ENCODE results near the gene CT47C1. TPM values are rescaled to one million over a fixed set of nuclear protein-coding genes. Genes with fewer than 3 reads are reported as not detected.

The CT47C1 gene
- total and polyA plus RNA-seq, 2 of the 8 experiments (the other 6 are each of a cell fraction or from before 2014, with no cell fraction given) = not detected

- Histone ChIP-seq H2BK20ac (ENCODE audit: low read length) (no peak overlapping the region), H3K27ac (ENCODE audit: low read depth, low read length) (no peak overlapping the region), H2AK5ac (ENCODE audit: low read depth, low read length) (no peak overlapping the region), H2BK5ac (ENCODE audit: low read depth, low read length) (no peak overlapping the region), H3K36me3 (ENCODE audit: control insufficient read depth in 2 of 4, insufficient read depth in 4 of 4, low read length in 3 of 4) (no peaks in the 10 kb centered on the region), H3K27me3 (replicated peaks in 1 of 4; ENCODE audit: control insufficient read depth in 3 of 4, extremely low read depth in 1 of 4, insufficient read depth in 3 of 4, low read length in 3 of 4) (no peaks in the 10 kb centered on the region), H2AFZ (ENCODE audit: low read length) (no peak overlapping the region), H3K14ac (ENCODE audit: insufficient read length) (no peak overlapping the region), H3K9me3 (ENCODE audit: insufficient read depth in 2 of 2, low read depth in 1 of 2, low read length in 1 of 2) (no peaks in the 10 kb centered on the region), H2BK12ac (ENCODE audit: low read depth, low read length) (no peak overlapping the region), H3K18ac (ENCODE audit: extremely low read depth, low read length) (no peak overlapping the region), H3K23ac (ENCODE audit: insufficient read length) (no peak overlapping the region), H4K20me1 (replicated peaks in 1 of 2; ENCODE audit: control insufficient read depth in 1 of 2, insufficient read depth in 2 of 2, low read length in 2 of 2) (no peaks in the 10 kb centered on the region), H3K9ac (replicated peaks in 1 of 4; ENCODE audit: extremely low read depth in 1 of 4, low read depth in 3 of 4, low read length in 3 of 4) (no peak overlapping the region), H3K56ac (replicated peaks; ENCODE audit: insufficient read length, low read depth, low read length) (no peak overlapping the region), H2BK120ac (replicated peaks; ENCODE audit: low read depth, low read length) (no peak overlapping the region), H3K4ac (replicated peaks; ENCODE audit: insufficient read length, low read depth, low read length) (no peak overlapping the region), H3K4me3 (ENCODE audit: extremely low read depth in 1 of 4, insufficient read depth in 2 of 4, low read depth in 3 of 4, low read length in 4 of 4) (no peak overlapping the region), H3K23me2 (ENCODE audit: low read depth, low read length) (no peaks in the 10 kb centered on the region), H3K4me2 (ENCODE audit: insufficient read depth in 1 of 2, low read depth in 2 of 2, low read length in 2 of 2) (no peak overlapping the region), H3K79me2 (ENCODE audit: control insufficient read depth in 1 of 2, insufficient read depth in 2 of 2, low read length in 2 of 2) (no peaks in the 10 kb centered on the region), H3K4me1 (replicated peaks in 1 of 4; ENCODE audit: control insufficient read depth in 3 of 4, insufficient read depth in 4 of 4, low read length in 3 of 4) (no peaks in the 10 kb centered on the region), H2BK15ac (ENCODE audit: low read length) (no peak overlapping the region), H3K79me1 (ENCODE audit: low read depth, low read length) (no peaks in the 10 kb centered on the region), H4K91ac (replicated peaks; ENCODE audit: insufficient read length, low read length) (no peak overlapping the region), H4K8ac (ENCODE audit: extremely low read depth, insufficient read depth, low read length) (no peak overlapping the region), H4K5ac (ENCODE audit: insufficient read length, low read depth, low read length) (no peak overlapping the region)
- no peak for DNase-seq (ENCODE audit: low read depth in 1 of 2, low spot score in 2 of 2)
- WGBS, 2 experiments (ENCODE audit: extremely low coverage in 1 of 2, insufficient coverage in 1 of 2, insufficient read length in 1 of 2, insufficient replicate concordance in 2 of 2, low coverage in 1 of 2, low lambda C conversion rate in 2 of 2, missing lambda C conversion rate in 1 of 2) = 86% methylated on average over 1 of the region's 1 CpG; no CpG with 5 or more reads in 1 of the 2 experiments
- no peak for FAIRE-seq
- ChIA-PET POLR2A (ENCODE audit: partially characterized antibody) (no interaction called here), CTCF (ENCODE audit: partially characterized antibody) (interaction anchor here (1.2 kb wide), 1 partner anchor 222 kb away, joined by 5 read pairs; no protein-coding TSS in a partner anchor)
- TF ChIP-seq POLR2AphosphoS5 (IDR thresholded peaks at IDR 0.05; ENCODE audit: low read depth, low read length) (no peak), E2F6 (IDR thresholded peaks at IDR 0.05) (no peak), NANOG (IDR thresholded peaks at IDR 0.05; ENCODE audit: insufficient read depth, low read depth, low read length, poor library complexity, severe bottlenecking) (no peak)
Measured at GRCh38 chrX:119069762-119070161, 3.0 kb upstream of the CT47C1 start.
